K562 (cell line): ENCODE data around the gene CENPE. TPM values are rescaled to one million over a fixed set of nuclear protein-coding genes. Genes with fewer than 3 reads are reported as not detected.

Source experiments
- BDP1 ChIP-seq: IDR thresholded peaks from 3 replicates; pipeline ENCODE4 v1.6.1; 2011; ENCODE audit not compliant: insufficient read length, insufficient read depth
- FOS ChIP-seq: IDR thresholded peaks from 3 replicates; pipeline ENCODE4 v1.6.1; 2011; ENCODE audit not compliant: insufficient read length; ENCODE audit errors: extremely low read depth
- NCOA1 ChIP-seq: fragments of 450-650 bp; IDR thresholded peaks from 2 replicates; pipeline ENCODE4 v1.6.1; 2016; ENCODE audit warnings: low read depth
- NCOA6 ChIP-seq: fragments of 450-650 bp; IDR thresholded peaks from 2 replicates; pipeline ENCODE4 v1.6.1; 2017; ENCODE audit warnings: mild to moderate bottlenecking
- SMARCE1 ChIP-seq: fragments of 450-650 bp; IDR thresholded peaks from 2 replicates; pipeline ENCODE4 v1.7.1; 2016; ENCODE audit warnings: mild to moderate bottlenecking
- ZBTB1 ChIP-seq: sonication (generic); formaldehyde crosslinking; IDR thresholded peaks from 2 replicates; pipeline ENCODE4 v1.8.1; 2023; ENCODE audit warnings: missing genetic modification reagents, low read depth, mild to moderate bottlenecking, borderline replicate concordance
- ZBTB33 ChIP-seq: sonication (generic); formaldehyde crosslinking; IDR thresholded peaks from 2 replicates; pipeline ENCODE4 v1.8.1; 2023; ENCODE audit warnings: mild to moderate bottlenecking, missing genetic modification reagents
- ZNF24 ChIP-seq: fragments of 450-650 bp; IDR thresholded peaks from 2 replicates; pipeline ENCODE4 v1.6.1; 2016
- ZNF740 ChIP-seq, 3 experiments: fragments of 200-800 bp in 1 of 3; sonication (Bioruptor generic) in 1 of 3; sonication (generic) in 1 of 3; formaldehyde crosslinking in 1 of 3; IDR thresholded peaks; 2 replicates each; pipeline versions ENCODE4 v1.6.1 to v1.8.0; 2016 to 2022; ENCODE audit warnings: mild to moderate bottlenecking in 2 of 3, missing compliant biosample characterization in 2 of 3, missing genetic modification characterization in 2 of 3, missing genetic modification reagents in 1 of 3
- polyA plus RNA-seq, 8 experiments: library from polyadenylated mRNA; depleted of rRNA in 4 of 8; stranded (reverse) in 5 of 8; unstranded in 3 of 8; fragments of >200 nt; fragmentation: Nextera tagmentation in 2 of 8; fragmentation: Illumina TruSeq in 1 of 8; extraction: Ambion mirVana in 2 of 8; extraction: Trizol in 1 of 8; gene quantifications; 2 replicates each; pipeline versions ENCODE4 v1.2.1 to v1.2.3, GENCODE V29; 2011 to 2014; ENCODE audit warnings: inconsistent platforms in 1 of 8, missing spikeins in 1 of 8
- total RNA-seq, 7 experiments: library from RNA; depleted of rRNA in 6 of 7; stranded (reverse); fragments of >200 nt in 6 of 7; fragmentation: Illumina TruSeq in 2 of 7; extraction: Trizol in 2 of 7; gene quantifications; 2 replicates each; pipeline versions ENCODE4 v1.2.1 to v1.2.3, GENCODE V29; 2011 to 2021; ENCODE audit warnings: low replicate concordance in 1 of 7
- TF ChIP-seq, protein P1 (sequence below): fragments of 250-450 bp; sonication (Bioruptor Pico); IDR thresholded peaks from 2 replicates; pipeline ENCODE4 v1.8.0; 2021; ENCODE audit warnings: mild to moderate bottlenecking, moderate library complexity
- TF ChIP-seq, protein P2 (sequence below): sonication (generic); IDR thresholded peaks from 2 replicates; pipeline ENCODE4 v1.6.1; 2016

Gene CENPE
- total and polyA plus RNA-seq, 9 of the 15 experiments (the other 6 are each of a cell fraction or from before 2014, with no cell fraction given): 9.9 to 53.2 (median 27.4) TPM

DNA sequence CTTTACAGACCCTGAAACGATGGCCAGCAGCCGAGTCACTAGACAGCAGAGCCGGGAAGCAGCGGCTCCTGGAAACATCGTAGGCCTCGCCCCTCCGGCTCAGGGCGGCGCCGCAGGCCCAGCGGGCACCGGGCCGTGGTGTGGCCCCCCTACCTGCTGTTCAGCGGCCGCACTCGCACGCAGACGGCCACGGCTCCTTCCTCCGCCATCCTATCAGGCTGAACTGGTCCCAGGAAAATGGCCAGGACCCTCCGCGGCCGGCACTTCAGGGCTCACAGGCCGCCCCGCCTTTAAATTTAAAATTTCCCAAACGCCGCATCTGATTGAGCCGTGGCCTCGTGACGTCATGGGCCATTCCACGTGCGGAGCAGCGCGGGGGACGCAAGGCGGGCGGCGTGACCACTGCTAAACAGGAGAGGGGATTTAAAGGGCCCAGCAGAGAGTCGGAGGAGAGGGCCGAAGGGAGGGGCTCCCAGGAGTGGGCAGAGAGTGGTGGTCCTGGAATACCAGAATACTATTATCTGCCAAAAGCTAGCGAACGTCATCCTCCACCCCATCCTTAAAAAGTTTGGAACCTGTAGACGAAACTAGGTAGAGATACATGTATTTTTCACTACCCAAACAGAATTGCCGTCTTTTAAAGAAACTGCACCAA lies at the start of gene CENPE (continued):
- TF ChIP-seq ZBTB33 (no peak), FOS (no peak), SMARCE1 (no peak), NCOA1 (peak; percentile 64; the same call in 1 of the 2 replicates), ZBTB1 (CRISPR knock-in tag) (peak; percentile 44; the same call in 1 of the 2 replicates), BDP1 (no peak), ZNF740 (CRISPR knock-in tag; IDR thresholded peaks at IDR 0.05) (peak; percentile 20; the same call in 1 of the 2 replicates), ZNF740 (tag; IDR thresholded peaks at IDR 0.05) (no peak), ZNF24 (no peak), NCOA6 (no peak)
- TF ChIP-seq, protein P1, sequence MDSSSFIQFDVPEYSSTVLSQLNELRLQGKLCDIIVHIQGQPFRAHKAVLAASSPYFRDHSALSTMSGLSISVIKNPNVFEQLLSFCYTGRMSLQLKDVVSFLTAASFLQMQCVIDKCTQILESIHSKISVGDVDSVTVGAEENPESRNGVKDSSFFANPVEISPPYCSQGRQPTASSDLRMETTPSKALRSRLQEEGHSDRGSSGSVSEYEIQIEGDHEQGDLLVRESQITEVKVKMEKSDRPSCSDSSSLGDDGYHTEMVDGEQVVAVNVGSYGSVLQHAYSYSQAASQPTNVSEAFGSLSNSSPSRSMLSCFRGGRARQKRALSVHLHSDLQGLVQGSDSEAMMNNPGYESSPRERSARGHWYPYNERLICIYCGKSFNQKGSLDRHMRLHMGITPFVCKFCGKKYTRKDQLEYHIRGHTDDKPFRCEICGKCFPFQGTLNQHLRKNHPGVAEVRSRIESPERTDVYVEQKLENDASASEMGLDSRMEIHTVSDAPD (CRISPR knock-in tag): no peak
- TF ChIP-seq, protein P2, sequence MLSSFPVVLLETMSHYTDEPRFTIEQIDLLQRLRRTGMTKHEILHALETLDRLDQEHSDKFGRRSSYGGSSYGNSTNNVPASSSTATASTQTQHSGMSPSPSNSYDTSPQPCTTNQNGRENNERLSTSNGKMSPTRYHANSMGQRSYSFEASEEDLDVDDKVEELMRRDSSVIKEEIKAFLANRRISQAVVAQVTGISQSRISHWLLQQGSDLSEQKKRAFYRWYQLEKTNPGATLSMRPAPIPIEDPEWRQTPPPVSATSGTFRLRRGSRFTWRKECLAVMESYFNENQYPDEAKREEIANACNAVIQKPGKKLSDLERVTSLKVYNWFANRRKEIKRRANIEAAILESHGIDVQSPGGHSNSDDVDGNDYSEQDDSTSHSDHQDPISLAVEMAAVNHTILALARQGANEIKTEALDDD: no peak
